Liver (tissue), 3 donors: ENCODE results near the gene TMTC2.

Source experiments
- JUND ChIP-seq, 2 donors: IDR thresholded peaks; 2 replicates each; pipeline ENCODE4 v1.6.1; 2016; ENCODE audit warnings: antibody characterized with exemption in 2 of 2
- TF ChIP-seq, protein P1 (sequence below): fragments of 150-350 bp; IDR thresholded peaks from 2 replicates; pipeline ENCODE4 v1.5.1; 2017; ENCODE audit warnings: improper control_type of control experiment, low read depth, low read length; ENCODE audit not compliant: missing input control
- TF ChIP-seq, protein P2 (sequence below): IDR thresholded peaks from 2 replicates; pipeline ENCODE4 v1.6.1; 2016; ENCODE audit warnings: antibody characterized with exemption, mild to moderate bottlenecking
- donor health status: healthy.
- donor health status: healthy.

DNA sequence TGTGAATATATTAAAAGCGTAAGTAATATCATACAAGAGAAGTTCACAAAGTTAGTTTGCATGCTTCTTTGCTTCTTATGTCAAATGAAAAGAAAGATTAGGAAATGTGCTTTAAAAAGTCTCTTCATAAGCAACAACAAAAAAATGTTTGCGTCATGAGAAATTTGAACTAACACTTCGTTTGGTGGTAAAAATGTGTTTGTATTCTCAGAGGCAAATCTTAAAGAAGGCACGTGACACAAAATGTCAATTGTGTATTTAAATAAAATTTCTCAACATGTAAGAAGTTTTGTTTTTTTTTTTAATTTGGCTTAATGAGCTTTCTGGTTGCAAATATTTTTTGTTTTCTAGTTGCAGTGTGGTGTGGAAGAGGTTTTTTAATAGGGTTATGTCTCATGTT, 93.8 kb downstream of the TMTC2 start:
- TF ChIP-seq, protein P1, sequence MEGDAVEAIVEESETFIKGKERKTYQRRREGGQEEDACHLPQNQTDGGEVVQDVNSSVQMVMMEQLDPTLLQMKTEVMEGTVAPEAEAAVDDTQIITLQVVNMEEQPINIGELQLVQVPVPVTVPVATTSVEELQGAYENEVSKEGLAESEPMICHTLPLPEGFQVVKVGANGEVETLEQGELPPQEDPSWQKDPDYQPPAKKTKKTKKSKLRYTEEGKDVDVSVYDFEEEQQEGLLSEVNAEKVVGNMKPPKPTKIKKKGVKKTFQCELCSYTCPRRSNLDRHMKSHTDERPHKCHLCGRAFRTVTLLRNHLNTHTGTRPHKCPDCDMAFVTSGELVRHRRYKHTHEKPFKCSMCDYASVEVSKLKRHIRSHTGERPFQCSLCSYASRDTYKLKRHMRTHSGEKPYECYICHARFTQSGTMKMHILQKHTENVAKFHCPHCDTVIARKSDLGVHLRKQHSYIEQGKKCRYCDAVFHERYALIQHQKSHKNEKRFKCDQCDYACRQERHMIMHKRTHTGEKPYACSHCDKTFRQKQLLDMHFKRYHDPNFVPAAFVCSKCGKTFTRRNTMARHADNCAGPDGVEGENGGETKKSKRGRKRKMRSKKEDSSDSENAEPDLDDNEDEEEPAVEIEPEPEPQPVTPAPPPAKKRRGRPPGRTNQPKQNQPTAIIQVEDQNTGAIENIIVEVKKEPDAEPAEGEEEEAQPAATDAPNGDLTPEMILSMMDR, result no peak
- TF ChIP-seq, protein P2, sequence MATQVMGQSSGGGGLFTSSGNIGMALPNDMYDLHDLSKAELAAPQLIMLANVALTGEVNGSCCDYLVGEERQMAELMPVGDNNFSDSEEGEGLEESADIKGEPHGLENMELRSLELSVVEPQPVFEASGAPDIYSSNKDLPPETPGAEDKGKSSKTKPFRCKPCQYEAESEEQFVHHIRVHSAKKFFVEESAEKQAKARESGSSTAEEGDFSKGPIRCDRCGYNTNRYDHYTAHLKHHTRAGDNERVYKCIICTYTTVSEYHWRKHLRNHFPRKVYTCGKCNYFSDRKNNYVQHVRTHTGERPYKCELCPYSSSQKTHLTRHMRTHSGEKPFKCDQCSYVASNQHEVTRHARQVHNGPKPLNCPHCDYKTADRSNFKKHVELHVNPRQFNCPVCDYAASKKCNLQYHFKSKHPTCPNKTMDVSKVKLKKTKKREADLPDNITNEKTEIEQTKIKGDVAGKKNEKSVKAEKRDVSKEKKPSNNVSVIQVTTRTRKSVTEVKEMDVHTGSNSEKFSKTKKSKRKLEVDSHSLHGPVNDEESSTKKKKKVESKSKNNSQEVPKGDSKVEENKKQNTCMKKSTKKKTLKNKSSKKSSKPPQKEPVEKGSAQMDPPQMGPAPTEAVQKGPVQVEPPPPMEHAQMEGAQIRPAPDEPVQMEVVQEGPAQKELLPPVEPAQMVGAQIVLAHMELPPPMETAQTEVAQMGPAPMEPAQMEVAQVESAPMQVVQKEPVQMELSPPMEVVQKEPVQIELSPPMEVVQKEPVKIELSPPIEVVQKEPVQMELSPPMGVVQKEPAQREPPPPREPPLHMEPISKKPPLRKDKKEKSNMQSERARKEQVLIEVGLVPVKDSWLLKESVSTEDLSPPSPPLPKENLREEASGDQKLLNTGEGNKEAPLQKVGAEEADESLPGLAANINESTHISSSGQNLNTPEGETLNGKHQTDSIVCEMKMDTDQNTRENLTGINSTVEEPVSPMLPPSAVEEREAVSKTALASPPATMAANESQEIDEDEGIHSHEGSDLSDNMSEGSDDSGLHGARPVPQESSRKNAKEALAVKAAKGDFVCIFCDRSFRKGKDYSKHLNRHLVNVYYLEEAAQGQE, result no peak
- TF ChIP-seq JUND (IDR thresholded peaks at IDR 0.05), result no peak
